ENCODE data around the gene OR4B1.

The OR4B1 gene

GRCh38 chr11:48228761-48229160, 12.2 kb downstream of the OR4B1 start:
- TF ChIP-seq GATA3 (IDR thresholded peaks at IDR 0.05; ENCODE audit: low read depth, low read length), result no peak
- no peak for TF ChIP-seq GATA2 (IDR thresholded peaks at IDR 0.05; ENCODE audit: low read depth, low read length)

GRCh38 chr11:48237727-48238126, 21.1 kb downstream of the OR4B1 start:
- TF ChIP-seq GATA2 (IDR thresholded peaks at IDR 0.05; ENCODE audit: low read depth, low read length), result no peak
- no peak for TF ChIP-seq GATA3 (IDR thresholded peaks at IDR 0.05; ENCODE audit: low read depth, low read length)

- TF ChIP-seq GATA2 (IDR thresholded peaks at IDR 0.05; ENCODE audit: low read depth, low read length), result no peak
- TF ChIP-seq GATA3 (IDR thresholded peaks at IDR 0.05; ENCODE audit: low read depth, low read length), result no peak
These were observed 25.9 kb downstream of the OR4B1 start for GRCh38 chr11:48242501-48242900.

GRCh38 chr11:48244804-48245203, 28.2 kb downstream of the OR4B1 start, which contains the start of gene OR4X2:
TSS of gene OR4X2 (plus strand) at chr11:48245104. CDS start at chr11:48245104, 0 bp downstream.
- TF ChIP-seq GATA2 (IDR thresholded peaks at IDR 0.05; ENCODE audit: low read depth, low read length) (no peak), GATA3 (IDR thresholded peaks at IDR 0.05; ENCODE audit: low read depth, low read length) (no peak)

- no peak for TF ChIP-seq GATA2 (IDR thresholded peaks at IDR 0.05; ENCODE audit: low read depth, low read length)
- TF ChIP-seq GATA3 (IDR thresholded peaks at IDR 0.05; ENCODE audit: low read depth, low read length), result no peak
These were observed 32.3 kb downstream of the OR4B1 start for GRCh38 chr11:48248902-48249301.

GRCh38 chr11:48261600-48261999, 45.0 kb downstream of the OR4B1 start:
- TF ChIP-seq GATA3 (IDR thresholded peaks at IDR 0.05; ENCODE audit: low read depth, low read length) (no peak), GATA2 (IDR thresholded peaks at IDR 0.05; ENCODE audit: low read depth, low read length) (no peak)

GRCh38 chr11:48263423-48263911, 46.9 kb downstream of the OR4B1 start, which contains the start of gene OR4X1:
TSS of gene OR4X1 (plus strand) at chr11:48263861. CDS start at chr11:48263861, 0 bp downstream.
- TF ChIP-seq GATA2 (IDR thresholded peaks at IDR 0.05; ENCODE audit: low read depth, low read length), result no peak
- no peak for TF ChIP-seq GATA3 (IDR thresholded peaks at IDR 0.05; ENCODE audit: low read depth, low read length)
